Endothelial cell of umbilical vein (primary cell): ENCODE results near the gene TMEM178B. TPM values are rescaled to one million over a fixed set of nuclear protein-coding genes. Genes with fewer than 3 reads are reported as not detected.

Source experiments
- BruUV-seq: library from RNA; stranded (reverse); fragments of 400-500 nt; replicated peaks from 2 replicates; lab custom pipeline; 2021; lab: Mats Ljungman, UMichigan
- CTCF ChIA-PET: fragments of 300-600, 350-600 bp; sonication (Branson Sonifier 250); formaldehyde crosslinking; loops from one replicate; lab custom pipeline; 2021; ENCODE audit warnings: antibody characterized with exemption, inconsistent platforms; lab: Charles Lee
- POLR2A ChIA-PET: fragments of 300-600, 350-600 bp; sonication (Branson Sonifier 250); formaldehyde crosslinking; loops from one replicate; lab custom pipeline; 2021; ENCODE audit warnings: antibody characterized with exemption, inconsistent platforms; lab: Charles Lee
- DNase-seq: peaks from one replicate; pipeline ENCODE4 v3.0.0-alpha.2; 2011; ENCODE audit warnings: low read depth, low spot score
- FAIRE-seq: peaks from 2 replicates; lab custom pipeline; 2011; peaks lifted over from hg19 to GRCh38; lab: Jason Lieb, UNC
- H2AFZ ChIP-seq: 2 replicates; pipeline ENCODE4 v1.6.0; 2012; ENCODE audit warnings: low read depth, low read length, control low read depth, inconsistent platforms
- H3K27ac ChIP-seq: 2 replicates; pipeline ENCODE4 v1.5.1; 2011; ENCODE audit warnings: low read depth, mild to moderate bottlenecking, control low read depth, low read length, moderate library complexity; ENCODE audit not compliant: insufficient read depth
- H3K27me3 ChIP-seq, 2 experiments: 2 replicates each; pipeline versions ENCODE4 v1.6.0 to v1.6.1; 2011; ENCODE audit warnings: low read length in 2 of 2, mixed read lengths in 1 of 2; ENCODE audit not compliant: control insufficient read depth in 2 of 2, insufficient read depth in 2 of 2
- H3K36me3 ChIP-seq, 2 experiments: 2 replicates in 1 of 2; 3 replicates in 1 of 2; pipeline ENCODE4 v1.5.1; 2011; ENCODE audit warnings: low read length in 2 of 2, mild to moderate bottlenecking in 1 of 2, moderate library complexity in 1 of 2; ENCODE audit not compliant: control insufficient read depth in 2 of 2, insufficient read depth in 2 of 2; ENCODE audit errors: extremely low read depth in 1 of 2
- H3K4me1 ChIP-seq: 3 replicates; pipeline ENCODE4 v1.5.1; 2011; ENCODE audit warnings: mild to moderate bottlenecking, low read length; ENCODE audit not compliant: control insufficient read depth, insufficient read depth; ENCODE audit errors: extremely low read depth
- H3K4me2 ChIP-seq: 2 replicates; pipeline ENCODE4 v1.6.1; 2011; ENCODE audit warnings: low read length, control low read depth, mixed read lengths; ENCODE audit not compliant: insufficient read depth
- H3K4me3 ChIP-seq, 3 experiments: fragments of 200-600 bp in 1 of 3; sonication (generic), shearing (Covaris generic) in 1 of 3; replicated peaks in 1 of 3; 2 replicates each; pipeline ENCODE4 v1.5.1; 2011 to 2016; ENCODE audit warnings: control low read depth in 3 of 3, low read length in 3 of 3, mild to moderate bottlenecking in 2 of 3, inconsistent platforms in 1 of 3, low read depth in 1 of 3, moderate library complexity in 1 of 3; ENCODE audit not compliant: insufficient read depth in 1 of 3
- H3K79me2 ChIP-seq: 2 replicates; pipeline ENCODE4 v1.6.0; 2012; ENCODE audit warnings: low read length, inconsistent platforms; ENCODE audit not compliant: control insufficient read depth, insufficient read depth
- H3K9ac ChIP-seq: replicated peaks from 2 replicates; pipeline ENCODE3; 2011; ENCODE audit warnings: low read length, control low read depth; ENCODE audit not compliant: insufficient read depth; ENCODE audit errors: extremely low read depth
- H3K9me1 ChIP-seq: replicated peaks from 3 replicates; pipeline ENCODE4 v1.6.0; 2011; ENCODE audit warnings: mild to moderate bottlenecking, low read length; ENCODE audit not compliant: control insufficient read depth, insufficient read depth; ENCODE audit errors: extremely low read depth
- H3K9me3 ChIP-seq: replicated peaks from 2 replicates; pipeline ENCODE4 v1.5.1; 2012; ENCODE audit warnings: low read length, inconsistent platforms; ENCODE audit not compliant: control insufficient read depth, insufficient read depth
- H4K20me1 ChIP-seq: replicated peaks from 2 replicates; pipeline ENCODE3; 2011; ENCODE audit warnings: mild to moderate bottlenecking, low read length; ENCODE audit not compliant: control insufficient read depth, insufficient read depth; ENCODE audit errors: extremely low read depth
- CTCF ChIP-seq, 2 donors: IDR thresholded peaks; 1 replicate in 1 of 2; 2 replicates in 1 of 2; pipeline ENCODE4 v1.5.1; 2011; ENCODE audit warnings: low read length in 2 of 2, mild to moderate bottlenecking in 2 of 2, moderate library complexity in 2 of 2, control low read depth in 1 of 2, inconsistent platforms in 1 of 2, low read depth in 1 of 2; ENCODE audit not compliant: insufficient read depth in 1 of 2; ENCODE audit errors: extremely low read depth in 1 of 2
- EZH2 ChIP-seq: IDR thresholded peaks from 2 replicates; pipeline ENCODE4 v1.6.1; 2012; ENCODE audit warnings: borderline replicate concordance, low read depth, mild to moderate bottlenecking, moderate library complexity, low read length, inconsistent platforms; ENCODE audit not compliant: severe bottlenecking
- FOS ChIP-seq: IDR thresholded peaks from 2 replicates; pipeline ENCODE4 v1.6.1; 2011; ENCODE audit warnings: mild to moderate bottlenecking, low read length, moderate library complexity, borderline replicate concordance; ENCODE audit not compliant: insufficient read depth
- GATA2 ChIP-seq: IDR thresholded peaks from 2 replicates; pipeline ENCODE4 v1.7.0; 2011; ENCODE audit warnings: low read depth, mild to moderate bottlenecking, moderate library complexity, mixed read lengths, low read length; ENCODE audit not compliant: insufficient read length, insufficient read depth
- JUN ChIP-seq: IDR thresholded peaks from 2 replicates; pipeline ENCODE4 v1.6.1; 2011; ENCODE audit warnings: borderline replicate concordance, low read depth; ENCODE audit not compliant: insufficient read length, insufficient read depth
- MYC ChIP-seq: IDR thresholded peaks from one replicate; pipeline ENCODE4 v1.6.1; 2011; ENCODE audit warnings: mild to moderate bottlenecking, low read depth, low read length
- POLR2A ChIP-seq: IDR thresholded peaks from 2 replicates; pipeline ENCODE4 v1.6.1; 2012; ENCODE audit warnings: low read depth, mild to moderate bottlenecking, control low read depth, low read length
- POLR2AphosphoS5 ChIP-seq: IDR thresholded peaks from 2 replicates; pipeline ENCODE4 v1.6.1; 2012; ENCODE audit warnings: low read depth, mild to moderate bottlenecking, control low read depth, low read length, moderate library complexity; ENCODE audit not compliant: insufficient read depth
- dilution Hi-C: fragments of 300-500 bp; cut with MboI; formaldehyde crosslinking; loops from one replicate; pipeline ENCODE4 v1.15.0; 2019; ENCODE audit warnings: low sequenced_read_pairs; ENCODE audit not compliant: extremely low pct_ligation_motif_present
- intact Hi-C: fragments of 100-400 bp; cut with micrococcal nuclease; formaldehyde crosslinking; loops from one replicate; pipeline ENCODE4 v1.10.0; 2022
- polyA plus RNA-seq, 4 experiments: library from polyadenylated mRNA; depleted of rRNA in 3 of 4; stranded (reverse) in 3 of 4; unstranded in 1 of 4; fragments of >200 nt; gene quantifications; 2 replicates each; pipeline versions ENCODE4 v1.2.1 to v1.2.3, GENCODE V29; 2011 to 2012; ENCODE audit warnings: missing spikeins in 1 of 4
- total RNA-seq: library from RNA; stranded (reverse); gene quantifications from 2 replicates; pipeline ENCODE4 v1.2.3, GENCODE V29; 2021
- TF ChIP-seq, protein P1 (sequence below): IDR thresholded peaks from 2 replicates; pipeline ENCODE4 v1.6.1; 2011; ENCODE audit not compliant: insufficient read depth, insufficient read length

Gene TMEM178B
- total and polyA plus RNA-seq, 2 donors (not counting 3 experiments of a cell fraction or from before 2014, with no cell fraction given), result not detected

DNA sequence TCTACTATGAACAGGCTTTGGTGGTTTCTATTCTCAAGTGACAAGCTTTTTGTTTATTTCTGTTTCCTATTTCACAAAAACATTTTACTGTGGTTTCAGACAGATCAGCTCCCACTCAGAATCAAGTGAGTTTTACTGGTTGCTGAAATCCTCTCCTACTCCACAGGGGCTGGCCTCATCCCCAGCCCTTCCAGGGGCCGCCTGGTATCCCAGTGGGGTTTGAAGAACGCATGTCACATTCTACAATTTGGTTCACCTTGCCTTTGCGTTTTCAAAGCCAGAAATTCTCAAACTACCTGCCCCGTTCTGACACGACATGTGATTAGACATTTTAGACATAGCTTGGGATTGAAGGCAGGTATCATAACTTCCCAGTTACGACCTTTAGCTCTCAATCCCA is 316.5 kb downstream of the TMEM178B start:
- Histone ChIP-seq H3K27me3 (no peaks in the 10 kb centered on the region), H3K9ac (no peak overlapping the region), H3K79me2 (no peaks in the 10 kb centered on the region), H3K4me1 (no peaks in the 10 kb centered on the region), H3K9me3 (no peaks in the 10 kb centered on the region), H3K27ac (no peak overlapping the region), H3K4me3 (no peak overlapping the region), H4K20me1 (no peaks in the 10 kb centered on the region), H3K4me2 (no peak overlapping the region), H3K9me1 (no peaks in the 10 kb centered on the region), H3K36me3 (no peaks in the 10 kb centered on the region), H2AFZ (no peak overlapping the region)
- DNase-seq (no peak), FAIRE-seq (no peak)
- dilution Hi-C loops, result no loop called here
- BruUV-seq, result no TSS peak
- ChIA-PET CTCF (no interaction called here), POLR2A (no interaction called here)
- TF ChIP-seq POLR2A (no peak), POLR2AphosphoS5 (no peak), MYC (no peak), FOS (no peak), GATA2 (no peak), CTCF (IDR thresholded peaks at IDR 0.05; ENCODE audit: extremely low read depth in 1 of 2, insufficient read depth in 1 of 2, low read depth in 1 of 2, low read length in 2 of 2) (no peak), EZH2 (no peak), JUN (no peak)
- TF ChIP-seq, protein P1, sequence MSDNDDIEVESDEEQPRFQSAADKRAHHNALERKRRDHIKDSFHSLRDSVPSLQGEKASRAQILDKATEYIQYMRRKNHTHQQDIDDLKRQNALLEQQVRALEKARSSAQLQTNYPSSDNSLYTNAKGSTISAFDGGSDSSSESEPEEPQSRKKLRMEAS, result no peak
- intact Hi-C loops, result no loop called here
